HepG2 (cell line): ENCODE data around the gene TSKU. TPM values are rescaled to one million over a fixed set of nuclear protein-coding genes. Genes with fewer than 3 reads are reported as not detected.

Experiments used
- ATAC-seq: fragments of 200-7000 bp; cut with Tn5 transposase; 3 replicates; pipeline ENCODE4 v1.9.1; 2020; ENCODE audit warnings: mild to moderate bottlenecking, moderate library complexity
- BruUV-seq: library from RNA; stranded (reverse); fragments of 400-500 nt; replicated peaks from 2 replicates; lab custom pipeline; 2021; lab: Mats Ljungman, UMichigan
- CTCF ChIA-PET: fragments of 300-600 bp; formaldehyde crosslinking; extraction: SDS; loops from one replicate; lab custom pipeline; 2021; ENCODE audit warnings: low total read pairs, inconsistent platforms, low intra/inter-chr PET ratio; lab: Yijun Ruan, JAX
- POLR2A ChIA-PET: fragments of 350-600 bp; sonication (Branson Sonifier 250); formaldehyde crosslinking; loops from one replicate; lab custom pipeline; 2020; ENCODE audit warnings: antibody characterized with exemption, inconsistent platforms; lab: Yijun Ruan, JAX
- DNase-seq: peaks from one replicate; pipeline ENCODE4 v3.0.0-alpha.2; 2015; ENCODE audit warnings: low spot score
- FAIRE-seq: peaks from 3 replicates; lab custom pipeline; 2011; peaks lifted over from hg19 to GRCh38; lab: Jason Lieb, UNC
- H2AFZ ChIP-seq: one replicate; pipeline ENCODE4 v1.6.1; 2011; ENCODE audit warnings: low read length, inconsistent platforms
- H3K27ac ChIP-seq: fragments of 300-600 bp; 3 replicates; pipeline ENCODE4 v1.8.0; 2011; ENCODE audit warnings: mixed run types, mild to moderate bottlenecking, mixed read lengths, low read length, inconsistent platforms; ENCODE audit not compliant: insufficient read depth; ENCODE audit errors: extremely low read length
- H3K27me3 ChIP-seq, 2 experiments: fragments of 200-600 bp in 1 of 2; 2 replicates in 1 of 2; 3 replicates in 1 of 2; pipeline versions ENCODE4 v1.6.0 to v1.8.0; 2011; ENCODE audit warnings: low read length in 2 of 2, mild to moderate bottlenecking in 2 of 2, moderate library complexity in 2 of 2, inconsistent platforms in 1 of 2; ENCODE audit not compliant: insufficient read depth in 2 of 2, control insufficient read depth in 1 of 2
- H3K36me3 ChIP-seq, 2 experiments: fragments of 200-600 bp in 1 of 2; replicated peaks in 1 of 2; 2 replicates in 1 of 2; 3 replicates in 1 of 2; pipeline versions ENCODE4 v1.5.1 to v1.8.0; 2011; ENCODE audit warnings: low read length in 2 of 2, inconsistent platforms in 1 of 2; ENCODE audit not compliant: insufficient read depth in 2 of 2, control insufficient read depth in 1 of 2
- H3K4me1 ChIP-seq: 2 replicates; pipeline ENCODE4 v1.5.1; 2012; ENCODE audit warnings: low read length, inconsistent platforms; ENCODE audit not compliant: insufficient read depth
- H3K4me2 ChIP-seq: 2 replicates; pipeline ENCODE4 v1.6.0; 2011; ENCODE audit warnings: low read depth, low read length, inconsistent platforms
- H3K4me3 ChIP-seq, 3 experiments: fragments of 200-600 bp in 1 of 3; sonication (generic), shearing (Covaris generic) in 1 of 3; replicated peaks in 1 of 3; 2 replicates each; pipeline ENCODE4 v1.5.1; 2011 to 2016; ENCODE audit warnings: low read length in 3 of 3, inconsistent platforms in 2 of 3, low read depth in 2 of 3, mild to moderate bottlenecking in 2 of 3, control low read depth in 1 of 3, mixed read lengths in 1 of 3; ENCODE audit not compliant: insufficient read depth in 1 of 3
- H3K79me2 ChIP-seq: one replicate; pipeline ENCODE4 v1.6.1; 2011; ENCODE audit warnings: low read length, inconsistent platforms; ENCODE audit not compliant: insufficient read depth
- H3K9ac ChIP-seq: 2 replicates; pipeline ENCODE4 v1.6.0; 2011; ENCODE audit warnings: mild to moderate bottlenecking, low read depth, low read length, inconsistent platforms; ENCODE audit not compliant: insufficient read depth
- H3K9me3 ChIP-seq: 2 replicates; pipeline ENCODE4 v1.5.1; 2012; ENCODE audit warnings: mild to moderate bottlenecking, low read length
- H4K20me1 ChIP-seq: 2 replicates; pipeline ENCODE4 v1.6.0; 2011; ENCODE audit warnings: inconsistent platforms, mild to moderate bottlenecking, low read length, moderate library complexity; ENCODE audit not compliant: insufficient read depth
- BRF2 ChIP-seq: sonication (generic); formaldehyde crosslinking; IDR thresholded peaks from 2 replicates; pipeline ENCODE4 v1.8.1; 2022; ENCODE audit warnings: mild to moderate bottlenecking, missing genetic modification reagents
- DR1 ChIP-seq: sonication (generic); formaldehyde crosslinking; IDR thresholded peaks from 2 replicates; pipeline ENCODE4 v1.8.0; 2021; ENCODE audit warnings: mild to moderate bottlenecking, missing genetic modification reagents, inconsistent platforms
- HMGA1 ChIP-seq: sonication (generic); formaldehyde crosslinking; conservative IDR thresholded peaks from 2 replicates; pipeline ENCODE4 v1.4.0; 2020; ENCODE audit warnings: missing genetic modification reagents
- MEF2D ChIP-seq: sonication (generic); formaldehyde crosslinking; IDR thresholded peaks from 2 replicates; pipeline ENCODE4 v1.5.1; 2020; ENCODE audit warnings: mild to moderate bottlenecking, missing genetic modification reagents
- NR2C2 ChIP-seq: sonication (generic); formaldehyde crosslinking; IDR thresholded peaks from 2 replicates; pipeline ENCODE4 v1.4.0; 2020; ENCODE audit warnings: missing genetic modification reagents, mild to moderate bottlenecking, moderate library complexity, borderline replicate concordance
- NR2F6 ChIP-seq, 2 experiments: IDR thresholded peaks; 2 replicates each; pipeline ENCODE4 v1.6.1; 2016; ENCODE audit warnings: antibody characterized with exemption in 1 of 2, mild to moderate bottlenecking in 1 of 2
- PATZ1 ChIP-seq: sonication (generic); formaldehyde crosslinking; IDR thresholded peaks from 2 replicates; pipeline ENCODE4 v1.4.0; 2020; ENCODE audit warnings: missing genetic modification reagents
- PRDM4 ChIP-seq: sonication (generic); formaldehyde crosslinking; IDR thresholded peaks from 2 replicates; pipeline ENCODE4 v1.9.0; 2021; ENCODE audit warnings: missing genetic modification reagents, borderline replicate concordance
- RCOR2 ChIP-seq: IDR thresholded peaks from 2 replicates; pipeline ENCODE4 v1.6.1; 2016; ENCODE audit warnings: missing biosample characterization, missing genetic modification reagents
- SOX13 ChIP-seq, 3 experiments: fragments of 450-650 bp in 1 of 3; sonication (generic) in 1 of 3; formaldehyde crosslinking in 1 of 3; IDR thresholded peaks in 2 of 3; conservative IDR thresholded peaks in 1 of 3; 2 replicates each; pipeline versions ENCODE4 v1.5.0 to v1.6.1; 2016 to 2020; ENCODE audit warnings: antibody characterized with exemption in 1 of 3, mild to moderate bottlenecking in 1 of 3, missing compliant biosample characterization in 1 of 3, missing genetic modification reagents in 1 of 3, moderate library complexity in 1 of 3
- ZBTB43 ChIP-seq: sonication (generic); formaldehyde crosslinking; conservative IDR thresholded peaks from 2 replicates; pipeline ENCODE4 v1.4.0; 2020; ENCODE audit warnings: missing genetic modification reagents
- ZIK1 ChIP-seq: sonication (generic); formaldehyde crosslinking; IDR thresholded peaks from 2 replicates; pipeline ENCODE4 v1.5.0; 2020; ENCODE audit warnings: mild to moderate bottlenecking, low read depth, missing genetic modification reagents, borderline replicate concordance
- ZNF337 ChIP-seq: sonication (generic); formaldehyde crosslinking; IDR thresholded peaks from 2 replicates; pipeline ENCODE4 v1.5.1; 2020; ENCODE audit warnings: missing genetic modification reagents, low read depth, mild to moderate bottlenecking, borderline replicate concordance
- ZNF362 ChIP-seq: sonication (generic); formaldehyde crosslinking; IDR thresholded peaks from 2 replicates; pipeline ENCODE4 v1.4.0; 2020; ENCODE audit warnings: missing genetic modification reagents, mild to moderate bottlenecking, borderline replicate concordance
- ZNF780A ChIP-seq: sonication (generic); formaldehyde crosslinking; IDR thresholded peaks from 2 replicates; pipeline ENCODE4 v1.8.0; 2022; ENCODE audit warnings: mild to moderate bottlenecking, missing genetic modification reagents, moderate library complexity
- WGBS: methylation state at CpG from one replicate; pipeline ENCODE4 v1.1.6; 2017; ENCODE audit warnings: low lambda C conversion rate; 5-methylcytosine and 5-hydroxymethylcytosine counted together
- in situ Hi-C: cut with HindIII; loops from 2 replicates; pipeline ENCODE4 v1.10.0; 2017; ENCODE audit warnings: low pct_unique_long_range_greater_than_20kb; ENCODE audit not compliant: extremely low pct_ligation_motif_present
- intact Hi-C: fragments of 100-400 bp; cut with micrococcal nuclease; formaldehyde crosslinking; loops from one replicate; pipeline ENCODE4 v1.10.0; 2022; ENCODE audit not compliant: unreplicated experiment
- polyA plus RNA-seq, 8 experiments: library from polyadenylated mRNA; depleted of rRNA in 3 of 8; stranded (reverse) in 7 of 8; unstranded in 1 of 8; fragments of >200 nt; fragmentation: Illumina TruSeq in 4 of 8; extraction: Trizol in 4 of 8; gene quantifications; 2 replicates each; pipeline versions ENCODE4 v1.2.1 to v1.2.3, GENCODE V29; 2011 to 2016; ENCODE audit warnings: low read depth in 4 of 8, missing spikeins in 1 of 8, mixed read lengths in 1 of 8; ENCODE audit not compliant: insufficient read depth in 1 of 8
- total RNA-seq, 5 experiments: library from RNA; depleted of rRNA; stranded (reverse); fragments of >200 nt; fragmentation: Illumina TruSeq; extraction: Trizol; gene quantifications; 2 replicates each; pipeline ENCODE4 v1.2.3, GENCODE V29; 2016; ENCODE audit warnings: low read depth in 1 of 5

TSKU gene
- total and polyA plus RNA-seq, 2 of the 13 experiments (the other 11 are each of a cell fraction or from before 2014, with no cell fraction given), result 20.3 to 21.4 TPM

- no peak overlapping the region for H3K27ac ChIP-seq
- H3K36me3 ChIP-seq, result no peaks in the 10 kb centered on the region
- peaks cover 12% of the 10 kb centered on the region for H3K4me1 ChIP-seq
- ChIA-PET POLR2A (no interaction called here), CTCF (no interaction called here)
- no peak overlapping the region for H2AFZ ChIP-seq
- intact Hi-C loops, result no loop called here
- FAIRE-seq (no peak), ATAC-seq (no peak), DNase-seq (no peak)
- no peaks in the 10 kb centered on the region for H4K20me1 ChIP-seq
- no TSS peak for BruUV-seq
- H3K9me3 ChIP-seq, result no peaks in the 10 kb centered on the region
- H3K4me3 ChIP-seq, result no peak overlapping the region
- no peaks in the 10 kb centered on the region for H3K79me2 ChIP-seq
- H3K27me3 ChIP-seq, result peaks cover 2 to 19% of the 10 kb centered on the region in 2 experiments; a peak in 4 of 5 replicates
- H3K9ac ChIP-seq, result no peak overlapping the region
- in situ Hi-C loops, result no loop called here
- H3K4me2 ChIP-seq, result no peak overlapping the region
- whole genome bisulfite sequencing, result 30% methylated on average over 4 of the region's 4 CpGs
- TF ChIP-seq PRDM4 (no peak), ZBTB43 (CRISPR knock-in tag) (no peak), BRF2 (CRISPR knock-in tag) (no peak), MEF2D (CRISPR knock-in tag) (no peak), NR2C2 (CRISPR knock-in tag) (no peak), ZIK1 (no peak), SOX13 (IDR thresholded peaks at IDR 0.05) (no peak), SOX13 (CRISPR knock-in tag; conservative IDR thresholded peaks at IDR 0.05 in 1 of 2, IDR thresholded peaks at IDR 0.05 in 1 of 2) (no peak), PATZ1 (CRISPR knock-in tag) (no peak), ZNF362 (CRISPR knock-in tag) (no peak), ZNF780A (CRISPR knock-in tag) (no peak), NR2F6 (IDR thresholded peaks at IDR 0.05) (no peak), NR2F6 (CRISPR knock-in tag; IDR thresholded peaks at IDR 0.05) (no peak), HMGA1 (no peak), ZNF337 (CRISPR knock-in tag) (no peak), RCOR2 (CRISPR knock-in tag) (no peak), DR1 (CRISPR knock-in tag) (no peak)
Measured at GRCh38 chr11:76841923-76842452, 58.8 kb downstream of the TSKU start.
